ENCODE measurements around the gene CROCC2.

Gene CROCC2

GRCh38 chr2:240933966-240934700, 28.0 kb downstream of the CROCC2 start (continued):
- TF ChIP-seq ZNF398 (tag by site-specific recombination; IDR thresholded peaks at IDR 0.05): no peak

- no peak overlapping the region for H3K27ac ChIP-seq (ENCODE audit: extremely low read depth, low read depth, low read length)
- POLR2A ChIA-PET: no interaction called here
- CTCF ChIA-PET: no interaction called here
- no peaks in the 10 kb centered on the region for H3K4me1 ChIP-seq (ENCODE audit: control insufficient read depth, insufficient read depth, low read length)
- no peaks in the 10 kb centered on the region for H3K36me3 ChIP-seq (ENCODE audit: control insufficient read depth in 2 of 2, insufficient read depth in 1 of 2, low read length in 2 of 2)
- H3K4me3 ChIP-seq (ENCODE audit: low read depth, low read length): no peak overlapping the region
- no peaks in the 10 kb centered on the region for H3K9me3 ChIP-seq (ENCODE audit: control insufficient read depth, insufficient read depth, low read depth, low read length)
- TF ChIP-seq ZNF148 (tag by site-specific recombination; IDR thresholded peaks at IDR 0.05; ENCODE audit: borderline replicate concordance) (no peak), ZNF133 (tag by site-specific recombination; IDR thresholded peaks at IDR 0.05) (no peak), ZNF274 (IDR thresholded peaks at IDR 0.05; ENCODE audit: low read length) (no peak), ZNF274 (tag by site-specific recombination; IDR thresholded peaks at IDR 0.05; ENCODE audit: borderline replicate concordance) (no peak), ZNF624 (tag by site-specific recombination; IDR thresholded peaks at IDR 0.05) (no peak), ZNF280D (tag by site-specific recombination; IDR thresholded peaks at IDR 0.05) (no peak), ZNF426 (tag by site-specific recombination; IDR thresholded peaks at IDR 0.05) (no peak), ZNF423 (tag by site-specific recombination; IDR thresholded peaks at IDR 0.05) (no peak), ZNF214 (tag by site-specific recombination; IDR thresholded peaks at IDR 0.05; ENCODE audit: borderline replicate concordance) (no peak), ZFP41 (tag by site-specific recombination; IDR thresholded peaks at IDR 0.05; ENCODE audit: borderline replicate concordance) (no peak), RBAK (tag by site-specific recombination; IDR thresholded peaks at IDR 0.05) (no peak), ZIC2 (tag by site-specific recombination; IDR thresholded peaks at IDR 0.05) (no peak), TCF7L2 (IDR thresholded peaks at IDR 0.05; ENCODE audit: borderline replicate concordance, low read depth, low read length) (no peak), ZNF639 (tag by site-specific recombination; IDR thresholded peaks at IDR 0.05) (no peak), ZNF473 (tag by site-specific recombination; IDR thresholded peaks at IDR 0.05) (no peak), ZNF184 (tag by site-specific recombination; IDR thresholded peaks at IDR 0.05) (no peak), GLIS2 (tag by site-specific recombination; IDR thresholded peaks at IDR 0.05) (no peak), ZNF155 (tag by site-specific recombination; IDR thresholded peaks at IDR 0.05) (no peak), ZNF354C (tag by site-specific recombination; IDR thresholded peaks at IDR 0.05; ENCODE audit: borderline replicate concordance, low read depth) (no peak)
These were observed 28.6 kb downstream of the CROCC2 start for GRCh38 chr2:240934701-240935102.
